ENCODE measurements around the gene FBN2.
"Not testable (repeated sequence)": the region's sequence is repeated elsewhere in the genome, so short reads cannot be mapped to it uniquely, and the experiment has no call there.

Gene FBN2

DNA sequence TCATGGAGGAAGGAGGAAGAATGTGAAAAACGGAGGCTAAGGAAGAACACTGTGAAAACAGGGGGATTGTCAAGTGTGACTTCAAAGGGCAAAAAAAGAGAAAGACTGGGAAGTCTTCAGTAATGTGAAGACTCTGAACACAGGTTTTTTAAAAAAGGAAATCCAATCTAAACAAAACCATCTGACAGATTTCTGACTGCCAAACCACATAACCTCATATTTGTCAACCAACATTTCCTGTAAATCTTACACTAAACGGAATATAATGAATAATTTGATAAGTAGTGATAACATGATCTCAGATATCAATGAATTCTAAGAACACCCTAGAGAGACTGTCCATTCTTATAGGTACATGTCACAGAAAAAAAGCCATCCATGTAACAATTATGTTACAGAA is 124.7 kb downstream of the FBN2 start:
- no peaks in the 10 kb centered on the region for H3K9me3 ChIP-seq (ENCODE audit: low read length)
- H3K4me3 ChIP-seq (ENCODE audit: low read depth in 1 of 2, low read length in 2 of 2): no peak overlapping the region
- H3K36me3 ChIP-seq (ENCODE audit: insufficient read depth, low read length): no peaks in the 10 kb centered on the region
- no peaks in the 10 kb centered on the region for H3K27me3 ChIP-seq (ENCODE audit: control insufficient read depth in 1 of 2, insufficient read depth in 2 of 2, low read length in 2 of 2)
- H3K4me1 ChIP-seq (ENCODE audit: insufficient read depth, low read length): no peaks in the 10 kb centered on the region
- H3K27ac ChIP-seq (ENCODE audit: low read depth, low read length): no peak overlapping the region
- no peak overlapping the region for H3K9ac ChIP-seq (ENCODE audit: low read length)

DNA sequence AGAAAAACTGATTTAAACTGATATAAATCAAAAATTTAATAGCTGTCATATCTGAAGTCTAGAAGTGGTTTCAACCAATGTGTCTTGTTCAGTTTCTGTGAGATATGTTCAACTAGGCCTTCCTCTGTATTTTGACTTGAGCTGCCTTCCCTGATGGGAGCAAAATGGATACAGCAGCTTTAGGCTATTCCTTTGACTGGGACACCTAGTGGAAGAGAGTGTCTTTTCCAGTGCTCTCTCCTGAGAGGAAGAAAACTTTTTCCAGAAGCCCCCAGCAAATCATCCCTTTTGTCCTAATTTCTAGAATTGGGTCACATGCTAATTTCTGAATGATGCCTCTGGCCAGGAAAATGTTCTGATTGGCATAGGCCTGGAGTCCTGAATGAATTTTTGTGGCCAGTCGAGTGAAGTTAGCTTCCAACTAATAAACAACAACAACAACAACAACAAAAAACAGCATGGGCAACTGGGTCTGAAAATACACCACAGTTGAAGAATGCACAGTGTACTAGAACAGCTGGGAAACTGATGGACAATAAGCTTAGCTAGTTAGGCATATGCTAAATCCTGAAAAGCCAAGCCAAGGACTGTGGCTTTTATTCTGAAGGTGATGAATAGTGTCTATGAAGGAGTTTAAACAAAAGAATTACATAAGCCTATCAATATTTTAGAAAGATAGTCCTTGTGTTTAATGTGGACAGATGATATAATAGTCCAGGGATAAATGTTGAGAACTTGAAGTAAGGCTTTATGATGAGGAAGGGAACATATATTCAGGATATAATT is 125.7 kb downstream of the FBN2 start:
- Histone ChIP-seq H3K4me1 (ENCODE audit: insufficient read depth, low read length) (no peaks in the 10 kb centered on the region), H3K4me3 (ENCODE audit: low read depth in 1 of 2, low read length in 2 of 2) (no peak overlapping the region), H3K27ac (ENCODE audit: low read depth, low read length) (no peak overlapping the region), H3K27me3 (ENCODE audit: control insufficient read depth in 1 of 2, insufficient read depth in 2 of 2, low read length in 2 of 2) (no peaks in the 10 kb centered on the region), H3K9ac (ENCODE audit: low read length) (no peak overlapping the region), H3K36me3 (ENCODE audit: insufficient read depth, low read length) (no peaks in the 10 kb centered on the region), H3K9me3 (ENCODE audit: low read length) (no peaks in the 10 kb centered on the region)

DNA sequence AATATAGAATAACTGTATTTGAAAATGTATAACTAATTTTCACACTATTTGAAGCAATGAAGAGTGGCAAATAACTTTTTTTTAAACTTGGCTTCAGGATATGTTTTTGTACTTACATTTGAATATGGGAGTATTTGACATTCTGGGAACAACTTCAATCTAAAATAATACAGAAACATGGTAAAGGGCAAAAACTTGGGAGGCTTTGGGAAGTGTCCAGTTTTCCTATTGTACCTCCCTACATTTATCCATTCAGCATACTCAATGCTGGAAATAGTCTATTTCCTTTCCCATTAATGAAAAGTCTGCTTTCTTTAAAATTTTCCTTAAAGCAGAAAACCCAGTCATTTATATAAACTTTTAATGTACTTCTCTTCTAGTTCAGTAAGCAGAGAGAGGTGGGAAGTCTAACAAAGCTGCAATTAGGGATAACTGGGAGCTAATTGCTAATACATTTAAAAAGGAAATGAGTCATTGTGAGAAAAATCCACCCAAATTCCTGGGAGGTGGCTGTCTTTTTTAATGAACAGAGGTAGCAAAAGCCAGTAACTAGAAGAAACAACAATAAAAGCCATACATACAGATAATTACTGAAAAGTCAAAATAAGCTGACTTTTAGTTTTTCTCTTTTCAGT is 128.8 kb downstream of the FBN2 start:
- no peak overlapping the region for H3K4me3 ChIP-seq (ENCODE audit: low read depth in 1 of 2, low read length in 2 of 2)
- H3K4me1 ChIP-seq (ENCODE audit: insufficient read depth, low read length): no peaks in the 10 kb centered on the region
- H3K27ac ChIP-seq (ENCODE audit: low read depth, low read length): no peak overlapping the region
- no peaks in the 10 kb centered on the region for H3K9me3 ChIP-seq (ENCODE audit: low read length)
- no peaks in the 10 kb centered on the region for H3K36me3 ChIP-seq (ENCODE audit: insufficient read depth, low read length)
- no peaks in the 10 kb centered on the region for H3K27me3 ChIP-seq (ENCODE audit: control insufficient read depth in 1 of 2, insufficient read depth in 2 of 2, low read length in 2 of 2)
- no peak overlapping the region for H3K9ac ChIP-seq (ENCODE audit: low read length)

DNA sequence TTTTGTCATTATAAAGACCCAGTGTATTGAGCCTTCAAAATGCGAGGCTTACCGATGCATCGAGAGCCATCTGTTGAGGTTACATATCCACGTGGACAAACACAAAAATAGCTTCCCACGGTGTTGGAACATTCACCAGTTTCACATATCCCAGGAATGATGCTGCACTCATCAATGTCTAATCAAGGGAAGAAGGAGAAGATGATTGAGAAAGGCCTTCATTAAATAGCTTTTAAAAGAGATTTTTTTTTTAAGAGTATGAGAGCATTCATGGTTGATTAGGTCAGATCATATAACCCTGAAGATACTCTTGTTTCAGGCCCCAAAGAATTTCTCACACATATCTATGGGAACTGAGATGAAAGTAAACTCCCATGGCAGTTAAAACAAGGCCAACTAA is 129.4 kb downstream of the FBN2 start:
- no peak overlapping the region for H3K9ac ChIP-seq (ENCODE audit: low read length)
- no peaks in the 10 kb centered on the region for H3K4me1 ChIP-seq (ENCODE audit: insufficient read depth, low read length)
- H3K36me3 ChIP-seq (ENCODE audit: insufficient read depth, low read length): no peaks in the 10 kb centered on the region

DNA sequence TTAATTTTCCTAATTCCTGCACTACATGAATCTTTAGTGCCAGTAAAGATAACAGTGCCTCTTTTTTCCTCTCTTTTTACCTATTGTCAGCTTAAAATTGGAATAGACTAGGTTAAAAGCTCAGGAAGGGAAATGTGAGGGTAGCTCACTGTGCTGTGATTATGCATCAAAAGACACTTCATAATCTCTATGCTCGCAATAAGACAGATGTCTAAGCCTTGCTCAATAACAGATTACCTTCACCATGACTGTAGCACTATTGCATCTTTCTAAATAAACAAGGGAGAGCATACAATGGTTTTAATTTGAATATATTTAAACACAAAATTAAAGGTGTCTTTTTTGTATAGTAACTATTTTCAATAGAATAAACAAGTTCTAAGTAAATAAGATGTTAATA is 130.1 kb downstream of the FBN2 start:
- Histone ChIP-seq H3K9ac (ENCODE audit: low read length) (no peak overlapping the region), H3K36me3 (ENCODE audit: insufficient read depth, low read length) (no peaks in the 10 kb centered on the region), H3K27ac (ENCODE audit: low read depth, low read length) (no peak overlapping the region), H3K4me3 (ENCODE audit: low read depth in 1 of 2, low read length in 2 of 2) (no peak overlapping the region), H3K27me3 (ENCODE audit: control insufficient read depth in 1 of 2, insufficient read depth in 2 of 2, low read length in 2 of 2) (no peaks in the 10 kb centered on the region), H3K9me3 (ENCODE audit: low read length) (no peaks in the 10 kb centered on the region), H3K4me1 (ENCODE audit: insufficient read depth, low read length) (no peaks in the 10 kb centered on the region)

More for the DNA sequence above, 129.4 kb downstream of the FBN2 start:
- Histone ChIP-seq H3K9me3 (ENCODE audit: low read length) (no peaks in the 10 kb centered on the region), H3K27ac (ENCODE audit: low read depth, low read length) (no peak overlapping the region), H3K27me3 (ENCODE audit: control insufficient read depth in 1 of 2, insufficient read depth in 2 of 2, low read length in 2 of 2) (no peaks in the 10 kb centered on the region), H3K4me3 (ENCODE audit: low read depth in 1 of 2, low read length in 2 of 2) (no peak overlapping the region)

DNA sequence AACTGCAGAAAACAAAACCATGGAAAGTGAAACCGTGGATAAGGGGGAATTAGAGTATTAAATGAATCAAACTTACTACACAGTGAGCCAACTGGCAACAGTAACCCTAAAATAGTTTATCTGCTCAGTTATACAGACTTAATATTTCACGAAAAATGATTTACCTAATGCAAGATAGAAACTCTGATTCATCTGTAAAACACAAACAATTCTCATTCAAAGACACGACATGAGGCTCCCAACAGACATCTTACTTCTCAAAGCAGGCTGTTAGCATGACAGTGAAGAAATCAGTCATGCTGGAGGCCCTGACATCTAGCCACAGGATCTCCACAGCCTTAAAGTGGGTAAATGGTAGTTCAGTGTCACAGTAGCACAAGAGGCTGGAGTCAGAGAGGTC is 131.2 kb downstream of the FBN2 start:
- H3K36me3 ChIP-seq (ENCODE audit: insufficient read depth, low read length): no peaks in the 10 kb centered on the region

DNA sequence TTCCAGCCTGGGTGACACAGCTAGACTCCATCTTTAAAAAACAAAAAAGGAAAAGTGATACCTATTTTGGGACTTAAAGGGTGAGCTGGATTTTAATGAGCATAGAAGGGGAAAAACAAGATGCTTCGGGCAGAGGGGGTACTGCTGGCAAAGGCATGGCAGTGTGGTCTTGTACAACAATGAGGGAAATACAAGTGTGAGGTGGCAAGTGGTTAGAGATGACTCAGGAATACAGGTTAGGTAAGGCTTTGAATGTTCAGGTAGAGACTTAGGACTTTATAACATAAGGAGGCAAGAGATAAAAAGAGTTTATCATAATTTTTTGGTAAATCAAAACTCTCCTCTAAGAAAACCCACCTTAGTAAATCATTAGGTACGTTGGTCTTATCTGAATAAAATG is 132.9 kb downstream of the FBN2 start:
- no peak overlapping the region for H3K4me3 ChIP-seq (ENCODE audit: low read depth in 1 of 2, low read length in 2 of 2)
- H3K36me3 ChIP-seq (ENCODE audit: insufficient read depth, low read length): no peaks in the 10 kb centered on the region
- no peaks in the 10 kb centered on the region for H3K4me1 ChIP-seq (ENCODE audit: insufficient read depth, low read length)
- no peak overlapping the region for H3K9ac ChIP-seq (ENCODE audit: low read length)
- no peaks in the 10 kb centered on the region for H3K27me3 ChIP-seq (ENCODE audit: control insufficient read depth in 1 of 2, insufficient read depth in 2 of 2, low read length in 2 of 2)
- no peaks in the 10 kb centered on the region for H3K9me3 ChIP-seq (ENCODE audit: low read length)
- H3K27ac ChIP-seq (ENCODE audit: low read depth, low read length): no peak overlapping the region

More for the DNA sequence above, 131.2 kb downstream of the FBN2 start:
- H3K27ac ChIP-seq (ENCODE audit: low read depth, low read length): no peak overlapping the region
- no peak overlapping the region for H3K4me3 ChIP-seq (ENCODE audit: low read depth in 1 of 2, low read length in 2 of 2)
- H3K27me3 ChIP-seq (ENCODE audit: control insufficient read depth in 1 of 2, insufficient read depth in 2 of 2, low read length in 2 of 2): no peaks in the 10 kb centered on the region
- H3K4me1 ChIP-seq (ENCODE audit: insufficient read depth, low read length): no peaks in the 10 kb centered on the region
- no peaks in the 10 kb centered on the region for H3K9me3 ChIP-seq (ENCODE audit: low read length)
- no peak overlapping the region for H3K9ac ChIP-seq (ENCODE audit: low read length)

DNA sequence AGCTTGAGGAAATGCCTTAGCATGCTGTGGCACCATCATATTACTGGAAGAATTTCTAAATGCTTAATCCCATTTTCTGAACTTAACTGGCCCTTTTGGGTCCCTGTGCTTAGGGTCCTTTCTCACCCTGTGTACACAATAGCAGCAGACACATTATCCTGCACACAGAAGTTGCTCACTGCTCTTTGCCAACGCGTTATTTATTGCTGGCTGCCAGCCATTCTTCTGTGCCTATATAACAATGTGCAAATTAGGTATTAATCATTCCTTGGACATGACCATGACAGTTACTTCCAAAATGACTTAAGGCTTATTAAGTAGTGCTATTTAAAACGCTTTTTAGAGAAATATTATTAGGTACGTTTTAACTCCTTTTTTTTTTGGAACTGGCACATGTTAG is 134.7 kb downstream of the FBN2 start:
- Histone ChIP-seq H3K9me3 (ENCODE audit: low read length) (no peaks in the 10 kb centered on the region), H3K36me3 (ENCODE audit: insufficient read depth, low read length) (no peaks in the 10 kb centered on the region), H3K9ac (ENCODE audit: low read length) (no peak overlapping the region), H3K4me1 (ENCODE audit: insufficient read depth, low read length) (no peaks in the 10 kb centered on the region), H3K27me3 (ENCODE audit: control insufficient read depth in 1 of 2, insufficient read depth in 2 of 2, low read length in 2 of 2) (no peaks in the 10 kb centered on the region), H3K4me3 (ENCODE audit: low read depth in 1 of 2, low read length in 2 of 2) (no peak overlapping the region), H3K27ac (ENCODE audit: low read depth, low read length) (no peak overlapping the region)

DNA sequence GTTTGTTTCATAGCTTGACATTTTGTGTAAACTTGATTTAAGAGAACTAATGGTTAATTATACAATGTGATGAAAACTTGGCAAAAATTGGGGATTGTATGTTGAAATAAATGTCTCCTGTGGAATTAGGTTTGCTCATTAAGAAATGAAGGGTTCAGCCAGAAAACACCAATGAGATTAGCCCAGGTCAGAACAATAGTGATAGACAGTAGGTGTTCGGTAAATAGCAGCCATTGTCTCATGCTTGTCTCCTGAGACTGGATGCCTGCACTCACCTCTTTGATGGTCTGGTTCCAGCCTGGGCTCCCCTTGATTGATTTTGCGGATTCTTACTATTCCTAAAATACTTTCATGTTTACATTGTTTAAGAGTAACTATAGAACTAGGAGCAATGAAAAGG is 135.5 kb downstream of the FBN2 start:
- no peak overlapping the region for H3K27ac ChIP-seq (ENCODE audit: low read depth, low read length)

DNA sequence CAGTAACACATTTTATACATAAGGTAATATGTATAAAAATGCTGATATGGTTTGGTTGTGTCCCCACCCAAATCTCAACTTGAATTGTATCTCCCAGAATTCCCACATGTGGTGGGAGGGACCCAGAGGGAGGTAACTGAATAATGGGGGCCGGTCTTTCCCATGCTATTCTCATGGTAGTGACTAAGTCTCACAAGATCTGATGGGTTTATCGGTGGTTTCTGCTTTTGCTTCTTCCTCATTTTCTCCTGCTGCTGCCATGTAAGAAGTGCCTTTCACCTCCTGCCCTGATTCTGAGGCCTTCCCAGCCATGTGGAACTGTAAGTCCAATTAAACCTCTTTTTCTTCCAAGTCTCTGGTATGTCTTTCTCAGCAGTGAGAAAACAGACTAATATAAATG is 137.3 kb downstream of the FBN2 start:
- H3K4me1 ChIP-seq (ENCODE audit: insufficient read depth, low read length); H3K9ac ChIP-seq (ENCODE audit: low read length); H3K27me3 ChIP-seq (ENCODE audit: control insufficient read depth in 1 of 2, insufficient read depth in 2 of 2, low read length in 2 of 2); H3K9me3 ChIP-seq (ENCODE audit: low read length); H3K4me3 ChIP-seq (ENCODE audit: low read depth in 1 of 2, low read length in 2 of 2); H3K27ac ChIP-seq (ENCODE audit: low read depth, low read length); H3K36me3 ChIP-seq (ENCODE audit: insufficient read depth, low read length): not testable (repeated sequence)

More for the DNA sequence above, 135.5 kb downstream of the FBN2 start:
- Histone ChIP-seq H3K9me3 (ENCODE audit: low read length) (no peaks in the 10 kb centered on the region), H3K4me1 (ENCODE audit: insufficient read depth, low read length) (no peaks in the 10 kb centered on the region), H3K9ac (ENCODE audit: low read length) (no peak overlapping the region), H3K4me3 (ENCODE audit: low read depth in 1 of 2, low read length in 2 of 2) (no peak overlapping the region), H3K27me3 (ENCODE audit: control insufficient read depth in 1 of 2, insufficient read depth in 2 of 2, low read length in 2 of 2) (no peaks in the 10 kb centered on the region), H3K36me3 (ENCODE audit: insufficient read depth, low read length) (no peaks in the 10 kb centered on the region)

DNA sequence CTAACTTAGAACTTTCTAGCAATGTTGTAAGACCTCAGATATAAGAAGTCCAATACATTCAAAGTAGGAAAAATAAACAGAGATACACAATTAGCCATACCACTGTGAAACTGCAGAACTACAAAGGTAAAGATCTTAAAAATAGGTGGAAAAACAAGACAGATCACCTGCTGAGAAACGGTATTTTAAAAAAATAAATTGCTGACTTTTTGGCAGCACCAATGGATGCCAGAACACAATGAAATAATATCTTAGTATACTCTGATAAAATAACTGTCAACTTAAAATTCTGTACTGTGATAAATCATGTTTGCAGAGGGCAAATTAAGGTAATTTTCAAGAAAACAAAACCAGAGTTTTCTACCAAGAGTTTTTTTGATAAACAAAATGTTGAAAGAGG is 138.9 kb downstream of the FBN2 start:
- no peak overlapping the region for H3K4me3 ChIP-seq (ENCODE audit: low read depth in 1 of 2, low read length in 2 of 2)
- H3K36me3 ChIP-seq (ENCODE audit: insufficient read depth, low read length): no peaks in the 10 kb centered on the region
- H3K9me3 ChIP-seq (ENCODE audit: low read length): no peaks in the 10 kb centered on the region
- H3K9ac ChIP-seq (ENCODE audit: low read length): no peak overlapping the region
- H3K27me3 ChIP-seq (ENCODE audit: control insufficient read depth in 1 of 2, insufficient read depth in 2 of 2, low read length in 2 of 2): no peaks in the 10 kb centered on the region
- no peaks in the 10 kb centered on the region for H3K4me1 ChIP-seq (ENCODE audit: insufficient read depth, low read length)
- H3K27ac ChIP-seq (ENCODE audit: low read depth, low read length): no peak overlapping the region

DNA sequence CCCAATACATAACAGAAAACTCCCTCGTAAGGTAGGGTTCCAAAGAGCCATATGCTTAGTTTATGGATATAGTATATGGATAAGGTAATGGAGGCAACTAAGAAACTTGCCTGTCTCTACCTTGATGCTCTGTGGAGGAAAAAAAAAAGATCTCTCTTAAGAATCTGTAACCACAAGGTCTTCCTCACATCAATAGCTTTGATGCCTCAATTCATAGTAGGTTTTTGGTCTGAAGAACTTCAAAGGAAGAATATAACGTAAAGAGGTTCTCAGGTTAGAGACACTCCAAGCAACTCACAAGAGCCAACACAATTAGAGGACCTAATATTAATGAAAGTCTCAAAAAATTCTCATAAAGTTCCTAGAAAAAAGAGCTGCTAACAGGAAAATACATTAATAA is 140.2 kb downstream of the FBN2 start:
- no peaks in the 10 kb centered on the region for H3K9me3 ChIP-seq (ENCODE audit: low read length)
- no peak overlapping the region for H3K27ac ChIP-seq (ENCODE audit: low read depth, low read length)
- no peak overlapping the region for H3K9ac ChIP-seq (ENCODE audit: low read length)
- no peaks in the 10 kb centered on the region for H3K27me3 ChIP-seq (ENCODE audit: control insufficient read depth in 1 of 2, insufficient read depth in 2 of 2, low read length in 2 of 2)
- H3K36me3 ChIP-seq (ENCODE audit: insufficient read depth, low read length): no peaks in the 10 kb centered on the region
- H3K4me3 ChIP-seq (ENCODE audit: low read depth in 1 of 2, low read length in 2 of 2): no peak overlapping the region
- no peaks in the 10 kb centered on the region for H3K4me1 ChIP-seq (ENCODE audit: insufficient read depth, low read length)
